ENCODE data around the gene E4F1. TPM values are rescaled to one million over a fixed set of nuclear protein-coding genes. Genes with fewer than 3 reads are reported as not detected.

The E4F1 gene
- total RNA-seq, 1 donor from 2014 or later = 13.5 TPM

DNA sequence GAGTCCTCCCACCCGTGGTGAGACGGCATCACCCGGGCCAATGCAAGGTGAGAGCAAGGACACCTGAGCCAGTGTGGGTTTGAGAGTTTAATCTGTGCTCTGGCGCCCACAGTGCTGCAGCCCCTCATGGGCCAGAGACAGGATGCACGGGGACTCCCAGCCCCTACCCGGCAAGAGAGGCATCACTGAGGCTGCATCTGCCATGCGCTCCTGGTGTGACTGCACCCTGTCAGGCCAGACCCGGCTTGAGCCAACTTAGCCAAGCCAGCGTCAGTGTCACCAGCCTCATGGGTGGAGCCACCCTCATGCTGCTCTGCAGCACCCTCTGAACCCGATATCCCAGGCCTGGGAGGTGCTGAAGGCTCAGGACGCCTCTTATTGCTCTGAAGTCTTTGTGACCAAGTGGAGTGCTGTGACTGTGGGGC, 11.5 kb upstream of the E4F1 start:
- H3K27ac ChIP-seq (replicated peaks) = peak overlapping the region; percentile 93
- peaks cover 55% of the 10 kb centered on the region for H3K4me1 ChIP-seq
- H3K36me3 ChIP-seq = peaks cover 28% of the 10 kb centered on the region
- no peak for TF ChIP-seq CTCF (IDR thresholded peaks at IDR 0.05; ENCODE audit: borderline replicate concordance)
- no peaks in the 10 kb centered on the region for H3K27me3 ChIP-seq (ENCODE audit: low read depth)
- H3K4me3 ChIP-seq = peak overlapping the region; percentile 95
- no peaks in the 10 kb centered on the region for H3K9me3 ChIP-seq (replicated peaks)
- intact Hi-C loops (cut with micrococcal nuclease) = no loop called here
- DNase-seq = no peak

- H3K27ac ChIP-seq (replicated peaks) = peak overlapping the region; percentile 93
- H3K36me3 ChIP-seq = peaks cover 21% of the 10 kb centered on the region
- H3K4me1 ChIP-seq = peaks cover 52% of the 10 kb centered on the region
- intact Hi-C loops (cut with micrococcal nuclease) = no loop called here
- no peak for TF ChIP-seq CTCF (IDR thresholded peaks at IDR 0.05; ENCODE audit: borderline replicate concordance)
- no peaks in the 10 kb centered on the region for H3K27me3 ChIP-seq (ENCODE audit: low read depth)
- no peaks in the 10 kb centered on the region for H3K9me3 ChIP-seq (replicated peaks)
- peak; percentile 63 for DNase-seq
- peak overlapping the region; percentile 95 for H3K4me3 ChIP-seq
These were observed 10.7 kb upstream of the E4F1 start for GRCh38 chr16:2212362-2213324.

- peak overlapping the region; percentile 95 for H3K4me3 ChIP-seq
- DNase-seq = no peak
- no peaks in the 10 kb centered on the region for H3K9me3 ChIP-seq (replicated peaks)
- peak overlapping the region; percentile 93 for H3K27ac ChIP-seq (replicated peaks)
- peaks cover 7% of the 10 kb centered on the region for H3K36me3 ChIP-seq
- H3K4me1 ChIP-seq = peaks cover 52% of the 10 kb centered on the region
- TF ChIP-seq CTCF (IDR thresholded peaks at IDR 0.05; ENCODE audit: borderline replicate concordance) = no peak
- H3K27me3 ChIP-seq (ENCODE audit: low read depth) = no peaks in the 10 kb centered on the region
- intact Hi-C loops (cut with micrococcal nuclease) = no loop called here
These were observed 9.3 kb upstream of the E4F1 start for GRCh38 chr16:2213817-2214718.

DNA sequence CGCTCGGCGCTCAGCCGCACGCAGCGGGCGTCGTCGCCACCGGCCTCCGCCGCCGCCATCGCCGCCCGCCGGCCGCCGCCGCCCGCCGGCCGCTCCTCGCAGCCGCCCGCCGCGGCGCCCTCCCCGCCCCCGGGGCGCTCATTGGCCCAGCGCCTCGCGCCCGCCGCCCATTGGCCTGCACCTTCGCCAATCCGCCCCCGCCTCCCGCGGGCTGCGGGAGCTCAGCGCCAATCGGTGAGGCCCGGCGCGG, 8.7 kb upstream of the E4F1 start, which contains the start of gene PGP:
TSS of gene PGP (minus strand) at position 122 of the 250 bp plus-strand sequence. CDS start at position 59, 63 bp downstream.
- H3K4me3 ChIP-seq = peak within 1 kb of the TSS; percentile 95
- intact Hi-C loops (cut with micrococcal nuclease) = no loop called here
- TF ChIP-seq CTCF (IDR thresholded peaks at IDR 0.05; ENCODE audit: borderline replicate concordance) = no peak

GRCh38 chr16:2216330-2216729, 7.1 kb upstream of the E4F1 start:
- Histone ChIP-seq H3K36me3 (no peaks in the 10 kb centered on the region), H3K27me3 (ENCODE audit: low read depth) (no peaks in the 10 kb centered on the region), H3K27ac (replicated peaks) (no peak overlapping the region), H3K4me3 (no peak overlapping the region), H3K9me3 (replicated peaks) (no peaks in the 10 kb centered on the region), H3K4me1 (peaks cover 40% of the 10 kb centered on the region)
- TF ChIP-seq CTCF (IDR thresholded peaks at IDR 0.05; ENCODE audit: borderline replicate concordance) = no peak
- DNase-seq = no peak
- intact Hi-C loops (cut with micrococcal nuclease) = no loop called here

More for the DNA sequence above, 8.7 kb upstream of the E4F1 start, which contains the start of gene PGP:
- DNase-seq = no peak
- Histone ChIP-seq H3K36me3 (peaks cover 1% of the 10 kb centered on the region), H3K9me3 (replicated peaks) (no peaks in the 10 kb centered on the region), H3K27ac (replicated peaks) (peak within 1 kb of the TSS; percentile 98), H3K4me1 (peaks cover 52% of the 10 kb centered on the region), H3K27me3 (ENCODE audit: low read depth) (no peaks in the 10 kb centered on the region)

Data from left ventricle myocardium inferior (tissue), 1 donor.